Cardiac muscle cell (in vitro differentiated cells and primary cell): ENCODE data around the gene DCLK3. TPM values are rescaled to one million over a fixed set of nuclear protein-coding genes. Genes with fewer than 3 reads are reported as not detected.

Experiments used
- DNase-seq, 2 donors: peaks; one replicate each; pipeline versions ENCODE4 v3.0.0 to v3.0.0-alpha.2; 2010 to 2017; ENCODE audit warnings: low read depth in 1 of 2, low spot score in 1 of 2
- H3K27ac ChIP-seq: fragments of 200-600 bp; sonication (generic); 2 replicates; pipeline ENCODE4 v1.5.1; 2016
- H3K27me3 ChIP-seq: fragments of 200-600 bp; sonication (generic); 2 replicates; pipeline ENCODE4 v1.6.0; 2016; ENCODE audit warnings: control low read depth
- H3K36me3 ChIP-seq: fragments of 200-600 bp; sonication (generic); 2 replicates; pipeline ENCODE4 v1.5.1; 2016; ENCODE audit warnings: control low read depth
- H3K4me1 ChIP-seq: fragments of 200-600 bp; sonication (generic); 2 replicates; pipeline ENCODE4 v1.8.1; 2017; ENCODE audit warnings: low read depth, mild to moderate bottlenecking, mixed run types
- H3K4me3 ChIP-seq: fragments of 200-600 bp; sonication (generic); 2 replicates; pipeline ENCODE4 v1.5.1; 2016; ENCODE audit warnings: mild to moderate bottlenecking
- H3K9me3 ChIP-seq: fragments of 200-600 bp; sonication (generic); 2 replicates; pipeline ENCODE4 v1.5.1; 2017; ENCODE audit warnings: low read depth, mild to moderate bottlenecking, control low read depth
- CTCF ChIP-seq: IDR thresholded peaks from 2 replicates; pipeline ENCODE4 v1.5.1; 2012; ENCODE audit warnings: low read depth, mild to moderate bottlenecking, low read length
- polyA plus RNA-seq: library from polyadenylated mRNA; unstranded; fragments of >200 nt; fragmentation: Nextera tagmentation; extraction: Ambion mirVana; gene quantifications from 2 replicates; pipeline ENCODE4 v1.2.1, GENCODE V29; 2016
- total RNA-seq: library from RNA; depleted of rRNA; stranded (reverse); fragments of >200 nt; gene quantifications from 2 replicates; pipeline ENCODE4 v1.2.3, GENCODE V29; 2016

DCLK3 gene
- total and polyA plus RNA-seq, 2 experiments from 2014 or later: 0.15 to 0.62 TPM

- Histone ChIP-seq H3K9me3 (no peaks in the 10 kb centered on the region), H3K4me3 (no peak overlapping the region), H3K27ac (no peak overlapping the region), H3K27me3 (peaks cover 72% of the 10 kb centered on the region), H3K4me1 (no peaks in the 10 kb centered on the region), H3K36me3 (no peaks in the 10 kb centered on the region)
- TF ChIP-seq CTCF: no peak
- DNase-seq: no peak
Measured at GRCh38 chr3:36765104-36765503, 751 bp upstream of the DCLK3 start.

- DNase-seq: no peak
- Histone ChIP-seq H3K27ac (no peak overlapping the region), H3K4me1 (no peaks in the 10 kb centered on the region), H3K27me3 (peaks cover 72% of the 10 kb centered on the region), H3K9me3 (no peaks in the 10 kb centered on the region), H3K4me3 (peak overlapping the region; percentile 42), H3K36me3 (no peaks in the 10 kb centered on the region)
- no peak for TF ChIP-seq CTCF
Measured at GRCh38 chr3:36764704-36765038, 318 bp upstream of the DCLK3 start.

- no peaks in the 10 kb centered on the region for H3K36me3 ChIP-seq
- H3K4me1 ChIP-seq: no peaks in the 10 kb centered on the region
- no peak for DNase-seq
- peak overlapping the region; percentile 42 for H3K4me3 ChIP-seq
- H3K9me3 ChIP-seq: no peaks in the 10 kb centered on the region
- TF ChIP-seq CTCF: no peak
- peaks cover 72% of the 10 kb centered on the region for H3K27me3 ChIP-seq
- no peak overlapping the region for H3K27ac ChIP-seq
Measured at GRCh38 chr3:36762918-36763849, 1.2 kb downstream of the DCLK3 start.

- Histone ChIP-seq H3K27ac (no peak overlapping the region), H3K9me3 (no peaks in the 10 kb centered on the region), H3K4me3 (no peak overlapping the region), H3K27me3 (peaks cover 67% of the 10 kb centered on the region), H3K36me3 (no peaks in the 10 kb centered on the region), H3K4me1 (no peaks in the 10 kb centered on the region)
- no peak for DNase-seq
- TF ChIP-seq CTCF: no peak
Measured at GRCh38 chr3:36761779-36762178, 2.6 kb downstream of the DCLK3 start.

GRCh38 chr3:36756269-36756668 is 8.1 kb downstream of the DCLK3 start:
- no peaks in the 10 kb centered on the region for H3K4me1 ChIP-seq
- DNase-seq: no peak
- no peak for TF ChIP-seq CTCF

More at GRCh38 chr3:36756269-36756668, 8.1 kb downstream of the DCLK3 start:
- H3K27ac ChIP-seq: no peak overlapping the region
- no peaks in the 10 kb centered on the region for H3K9me3 ChIP-seq
- H3K36me3 ChIP-seq: no peaks in the 10 kb centered on the region
- H3K27me3 ChIP-seq: peaks cover 16% of the 10 kb centered on the region
- H3K4me3 ChIP-seq: no peak overlapping the region
